HG02678 (cell line): ENCODE measurements around the gene ALAD.
"Not testable (repeated sequence)": the region's sequence is repeated elsewhere in the genome, so short reads cannot be mapped to it uniquely, and the experiment has no call there.

ENCODE experiments used
- ATAC-seq: cut with Tn5 transposase; IDR thresholded peaks from one replicate; pipeline ENCODE4 v1.9.1; 2021; ENCODE audit warnings: mild to moderate bottlenecking, moderate library complexity; ENCODE audit not compliant: unreplicated experiment

Gene ALAD

DNA sequence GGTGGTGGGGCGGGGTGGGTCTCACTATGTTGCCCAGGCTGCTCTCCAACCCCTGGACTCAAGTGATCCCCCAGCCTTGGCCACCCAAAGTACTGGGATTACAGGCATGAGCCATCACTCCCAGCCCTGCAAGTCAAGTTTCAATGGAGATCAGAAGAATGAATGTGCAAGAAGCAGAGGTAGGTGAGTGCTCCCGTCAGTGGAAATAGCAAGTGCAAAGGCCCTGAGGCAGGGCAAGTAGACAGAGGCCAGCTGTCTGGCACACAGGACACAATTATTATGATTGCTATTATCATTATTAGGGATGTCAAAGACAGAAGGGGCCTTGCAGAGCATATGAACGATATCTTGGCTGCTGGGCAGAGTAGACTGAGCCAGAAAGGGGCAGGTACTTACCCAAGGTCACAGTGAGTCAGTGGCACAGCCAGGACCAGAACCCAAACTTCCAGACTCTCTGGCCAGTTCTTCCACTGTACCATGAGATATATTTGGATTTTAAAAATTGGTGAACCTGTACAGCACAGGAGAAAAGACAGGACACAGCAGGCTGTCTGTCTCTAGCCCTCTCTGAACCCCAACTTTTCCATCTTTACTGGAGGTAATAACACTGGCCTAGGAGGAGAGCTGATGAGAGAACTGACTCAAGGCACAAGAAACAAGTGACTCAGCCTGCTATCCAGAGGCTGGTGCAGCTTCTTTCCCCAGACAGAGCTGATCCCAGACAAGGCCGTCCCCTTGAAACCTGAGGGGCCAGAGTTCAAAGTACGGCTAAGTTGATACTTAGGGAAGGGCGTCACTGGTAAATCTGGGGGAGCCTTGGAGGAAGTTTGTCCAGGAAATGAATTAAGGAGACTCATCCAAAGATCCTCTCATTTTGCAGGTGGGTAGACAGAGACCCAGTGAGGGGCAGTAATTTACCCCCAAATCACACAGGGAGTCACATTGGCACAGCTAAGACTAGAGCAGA, 25.7 kb downstream of the ALAD start:
- no peak for ATAC-seq

- no peak for ATAC-seq
Measured at GRCh38 chr9:113373676-113374392, 27.2 kb downstream of the ALAD start.

DNA sequence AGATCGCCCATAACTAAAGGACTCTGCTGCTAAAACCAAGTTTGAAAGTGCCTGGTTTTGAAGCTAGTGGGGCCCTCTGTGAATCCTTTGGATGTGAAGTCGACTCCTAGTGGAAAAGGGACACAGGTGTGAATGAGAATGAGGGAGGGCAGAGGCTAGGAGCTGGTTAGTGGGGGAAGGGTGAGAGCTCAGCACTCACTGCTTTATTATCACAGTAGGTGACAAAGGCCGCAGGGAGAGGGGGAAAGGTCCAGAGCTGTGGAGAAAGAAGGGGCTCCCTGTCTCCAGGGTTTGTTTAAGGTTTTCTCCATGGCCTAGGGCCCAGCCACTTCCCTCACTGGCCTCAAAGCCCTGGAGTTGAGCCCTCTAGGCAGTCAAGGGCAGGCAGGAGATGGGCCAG, 27.8 kb downstream of the ALAD start:
- ATAC-seq: no peak

DNA sequence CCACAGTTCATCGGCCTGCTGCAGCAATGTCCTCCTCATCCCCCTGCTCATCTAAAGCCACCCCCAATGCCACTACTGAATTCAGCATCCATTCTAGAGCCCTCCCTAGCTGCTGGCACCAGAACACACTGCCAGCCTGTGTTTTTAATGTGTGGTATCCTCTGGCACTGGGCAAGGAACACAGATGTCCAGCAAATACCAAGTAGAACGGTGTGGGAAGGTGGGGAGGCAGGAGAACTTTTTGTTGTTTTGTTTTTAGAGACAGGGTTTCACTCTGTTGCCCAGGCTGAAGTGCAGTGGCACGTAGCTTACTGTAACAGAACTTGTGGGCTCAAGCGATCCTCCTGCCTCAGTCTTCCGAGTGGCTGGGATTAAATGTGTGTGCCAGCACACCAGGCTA, 29.0 kb downstream of the ALAD start:
- ATAC-seq: no peak

DNA sequence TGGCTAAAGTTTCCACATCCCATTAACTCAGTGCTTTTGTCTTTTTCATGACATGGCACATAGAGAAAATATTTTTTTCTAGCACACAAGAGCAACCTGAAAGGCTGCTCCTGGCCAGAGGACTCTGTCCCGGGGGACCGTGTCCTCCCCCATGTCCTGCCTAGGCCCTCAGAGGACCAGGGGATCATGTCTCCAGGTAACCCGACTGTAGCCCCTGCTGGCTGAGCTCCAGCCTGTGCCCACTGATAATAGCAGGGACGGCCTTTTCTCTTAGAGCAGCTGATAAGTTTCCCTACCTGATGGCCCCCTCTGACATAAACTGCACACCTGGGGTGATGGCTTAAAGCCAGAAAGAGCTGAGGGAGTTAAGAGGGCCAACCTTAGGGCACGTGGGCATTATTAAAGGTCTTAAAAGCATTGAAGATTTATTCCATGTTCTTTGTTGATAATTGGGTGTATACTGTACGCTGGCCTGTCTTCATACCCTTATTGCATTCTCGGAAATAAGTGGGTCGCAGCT, 30.2 kb downstream of the ALAD start:
- ATAC-seq: no peak

DNA sequence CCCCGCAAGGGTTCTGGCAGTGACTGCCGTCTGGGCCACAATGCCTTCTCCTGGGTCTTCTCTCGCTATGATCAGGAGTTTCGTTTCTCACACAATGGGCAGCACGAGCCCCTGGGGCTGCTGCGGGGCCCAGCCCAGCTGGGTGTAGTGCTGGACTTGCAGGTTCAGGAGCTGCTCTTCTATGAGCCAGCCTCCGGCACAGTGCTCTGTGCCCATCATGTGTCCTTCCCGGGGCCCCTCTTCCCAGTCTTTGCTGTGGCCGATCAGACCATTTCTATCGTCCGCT, 31.3 kb downstream of the ALAD start:
- ATAC-seq: no peak

GRCh38 chr9:113368982-113369854, 31.9 kb downstream of the ALAD start:
- ATAC-seq: no peak

- no peak for ATAC-seq
Measured at GRCh38 chr9:113368348-113368981, 32.6 kb downstream of the ALAD start.

DNA sequence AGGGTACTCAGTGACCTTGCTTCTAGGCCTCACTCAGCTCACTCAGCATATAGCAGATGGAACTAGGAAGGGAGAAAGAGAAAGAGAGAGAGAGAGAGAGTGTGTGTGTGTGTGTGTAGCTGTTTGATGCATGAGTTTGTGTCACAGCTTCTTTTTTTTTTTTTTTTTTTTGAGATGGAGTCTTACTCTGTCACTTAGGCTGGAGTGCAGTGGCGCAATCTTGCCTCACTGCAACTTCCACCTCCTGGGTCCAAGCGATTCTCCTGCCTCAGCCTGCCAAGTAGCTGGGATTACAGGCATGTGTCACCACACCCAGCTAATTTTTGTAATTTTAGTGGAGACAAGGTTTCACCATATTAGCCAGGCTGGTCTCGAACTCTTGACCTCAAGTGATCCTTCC, 35.4 kb downstream of the ALAD start:
- ATAC-seq: not testable (repeated sequence)

DNA sequence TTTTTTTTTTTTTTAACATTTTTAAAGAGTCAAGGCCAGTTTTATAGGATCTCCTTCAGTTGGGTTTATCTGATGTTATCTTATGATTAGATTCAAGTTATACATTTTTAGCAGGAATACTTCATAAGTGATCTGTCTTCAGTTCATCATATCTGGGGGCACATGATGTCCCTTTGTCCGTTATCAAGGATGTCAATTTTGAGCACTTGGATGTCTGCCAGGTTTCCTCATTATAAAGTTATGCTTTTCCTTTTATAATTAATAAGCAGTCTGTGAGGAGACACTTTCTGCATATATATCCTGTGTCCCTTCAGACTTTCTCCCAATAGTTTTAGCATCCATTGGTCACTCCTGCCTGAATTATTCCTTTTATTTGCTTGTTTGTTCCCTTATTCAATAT, 36.1 kb downstream of the ALAD start:
- no peak for ATAC-seq

DNA sequence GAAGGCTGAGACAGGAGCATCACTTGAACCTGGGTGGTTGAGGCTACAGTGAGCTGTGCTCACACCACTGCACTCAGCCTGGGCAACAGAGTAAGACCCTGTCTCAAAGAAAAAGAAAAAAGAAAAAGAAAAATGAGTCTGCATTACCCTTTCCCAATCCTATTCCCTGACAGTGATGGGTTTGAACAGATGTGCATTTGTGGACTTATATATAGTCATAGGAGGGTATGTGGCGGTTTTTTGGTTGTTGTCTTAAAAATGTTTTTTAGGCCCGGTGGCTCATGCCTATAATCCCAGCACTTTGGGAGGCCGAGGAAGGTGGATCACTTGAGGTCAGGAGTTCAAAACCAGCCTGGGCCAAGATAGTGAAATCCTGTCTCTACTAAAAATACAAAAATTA, 37.7 kb downstream of the ALAD start:
- no peak for ATAC-seq

DNA sequence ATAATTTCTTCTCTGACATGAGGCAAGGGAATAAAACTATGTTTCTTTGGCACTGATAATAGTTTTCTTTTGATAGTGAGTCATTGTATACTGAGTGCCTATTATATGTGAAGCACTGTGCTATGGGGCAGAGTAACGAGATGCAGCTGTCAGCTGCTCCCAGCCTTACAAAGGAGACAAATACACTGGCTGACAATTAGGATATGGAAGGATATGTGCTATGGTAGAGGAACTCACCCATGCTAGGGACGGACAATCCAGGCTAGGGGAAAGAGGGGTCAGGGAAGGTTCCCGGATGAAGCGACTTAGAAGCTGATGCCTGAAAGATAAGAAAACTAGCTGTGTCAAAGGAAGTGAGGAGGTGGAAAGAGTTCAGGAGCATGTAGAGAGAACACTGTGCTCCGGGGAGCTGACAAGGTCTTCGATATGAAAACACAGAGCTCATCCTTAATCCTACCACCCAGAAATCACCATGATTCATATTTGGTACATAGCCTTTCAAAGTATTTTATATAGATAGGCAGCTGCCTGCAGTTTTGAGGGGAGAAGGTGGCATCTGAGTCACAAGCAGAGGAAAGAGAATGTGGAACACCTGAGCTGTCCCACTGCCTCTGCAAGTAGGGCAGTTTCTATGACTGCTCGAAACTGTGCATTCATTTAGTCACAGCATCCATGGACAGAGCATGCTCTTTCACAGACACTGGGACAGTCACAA, 39.6 kb downstream of the ALAD start:
- ATAC-seq: no peak

DNA sequence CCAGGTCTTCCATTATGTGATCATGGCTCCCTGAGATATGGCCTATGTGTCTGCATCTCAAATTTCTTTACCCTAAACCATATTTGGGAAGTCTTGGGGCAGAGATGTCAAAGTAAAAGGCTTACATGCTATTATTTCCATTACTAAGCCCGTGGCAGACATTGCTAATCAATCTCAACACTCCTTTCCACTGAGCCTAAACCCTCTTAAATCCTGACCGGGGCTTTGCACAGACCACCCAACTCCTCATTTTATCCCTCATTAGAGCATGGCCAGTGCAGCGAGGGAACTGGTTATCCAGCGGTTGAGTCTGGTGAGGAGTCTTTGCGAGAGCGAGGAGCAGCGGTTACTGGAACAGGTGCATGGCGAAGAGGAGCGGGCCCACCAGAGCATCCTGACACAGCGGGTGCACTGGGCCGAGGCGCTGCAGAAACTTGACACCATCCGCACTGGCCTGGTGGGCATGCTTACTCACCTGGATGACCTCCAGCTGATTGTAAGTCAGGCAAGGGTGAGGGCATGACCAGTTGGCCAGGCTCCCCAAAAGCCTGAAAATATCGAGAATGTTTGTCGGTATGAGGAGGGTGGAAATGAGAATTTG, 40.7 kb downstream of the ALAD start:
- ATAC-seq: no peak

- no peak for ATAC-seq
Measured at GRCh38 chr9:113359385-113359784, 41.7 kb downstream of the ALAD start.

GRCh38 chr9:113356686-113357292, 44.3 kb downstream of the ALAD start:
- ATAC-seq: no peak

GRCh38 chr9:113355040-113355596, 46.0 kb downstream of the ALAD start:
- ATAC-seq: no peak

GRCh38 chr9:113352411-113352810, 48.7 kb downstream of the ALAD start:
- ATAC-seq: no peak

- no peak for ATAC-seq
Measured at GRCh38 chr9:113352006-113352405, 49.1 kb downstream of the ALAD start.

DNA sequence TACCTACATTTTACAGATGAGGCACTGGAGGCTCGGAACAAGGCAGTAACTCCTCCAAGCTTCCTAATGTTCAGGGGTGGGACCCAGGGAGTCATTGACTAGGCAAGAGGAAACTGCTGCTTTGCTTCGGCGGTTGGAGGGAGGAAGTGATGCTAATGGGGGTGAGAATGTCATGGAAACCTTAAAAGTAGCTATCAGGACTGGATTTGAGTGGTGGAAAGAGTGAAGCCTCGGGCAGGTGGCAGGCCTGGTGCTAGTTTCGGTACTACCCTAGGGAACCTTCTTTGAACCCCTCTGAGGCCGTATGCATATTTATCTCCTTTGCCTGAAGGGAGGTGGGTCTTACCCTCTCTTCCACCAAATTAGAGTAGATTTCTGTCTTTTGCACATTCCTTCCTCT, 50.1 kb downstream of the ALAD start:
- no peak for ATAC-seq
